Umbilical cord (tissue), 2 donors: Measurements from ENCODE around the gene SOHLH1. TPM values are rescaled to one million over a fixed set of nuclear protein-coding genes. Genes with fewer than 3 reads are reported as not detected.

Source experiments
- DNase-seq: peaks from one replicate; pipeline ENCODE4 v3.0.0-alpha.2; 2015; ENCODE audit warnings: low spot score
- total RNA-seq: library from RNA; depleted of rRNA; stranded (reverse); fragments of >200 nt; gene quantifications from one replicate; pipeline ENCODE4 v1.2.3, GENCODE V29; 2014; ENCODE audit warnings: low replicate concordance; ENCODE audit not compliant: insufficient read depth

SOHLH1 gene, protein sequence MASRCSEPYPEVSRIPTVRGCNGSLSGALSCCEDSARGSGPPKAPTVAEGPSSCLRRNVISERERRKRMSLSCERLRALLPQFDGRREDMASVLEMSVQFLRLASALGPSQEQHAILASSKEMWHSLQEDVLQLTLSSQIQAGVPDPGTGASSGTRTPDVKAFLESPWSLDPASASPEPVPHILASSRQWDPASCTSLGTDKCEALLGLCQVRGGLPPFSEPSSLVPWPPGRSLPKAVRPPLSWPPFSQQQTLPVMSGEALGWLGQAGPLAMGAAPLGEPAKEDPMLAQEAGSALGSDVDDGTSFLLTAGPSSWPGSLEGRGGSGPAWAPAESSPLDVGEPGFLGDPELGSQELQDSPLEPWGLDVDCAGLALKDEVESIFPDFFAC
- not detected for total RNA-seq

- no peak for DNase-seq
Observed at GRCh38 chr9:135699440-135699839, at the start of gene SOHLH1. Gene SOHLH1, minus strand, starts transcription at chr9:135699481. Its CDS starts 14 bp downstream, at chr9:135699467.

DNA sequence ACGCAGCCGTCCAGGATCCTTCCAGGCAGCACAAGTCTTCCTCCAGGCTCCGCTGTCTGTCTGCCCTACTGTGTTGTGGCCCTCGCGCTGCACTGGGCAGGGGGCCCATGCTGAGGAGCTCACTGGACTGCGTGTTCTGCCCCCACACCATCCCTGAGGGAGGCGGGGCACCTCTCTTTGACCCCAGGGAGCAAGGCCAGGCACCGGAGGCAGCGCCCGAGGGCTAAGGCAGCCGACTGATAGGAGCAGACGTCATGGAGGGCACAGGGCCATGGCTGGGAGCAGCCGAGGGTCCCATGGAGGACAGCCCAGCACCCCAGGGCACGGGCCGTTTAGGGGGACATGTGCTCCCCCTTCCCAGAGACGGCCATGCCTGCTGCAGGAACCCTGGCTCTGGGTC lies 49.4 kb upstream of the SOHLH1 start:
- no peak for DNase-seq

- DNase-seq = no peak
Observed at GRCh38 chr9:135747311-135747710, 48.0 kb upstream of the SOHLH1 start.

DNA sequence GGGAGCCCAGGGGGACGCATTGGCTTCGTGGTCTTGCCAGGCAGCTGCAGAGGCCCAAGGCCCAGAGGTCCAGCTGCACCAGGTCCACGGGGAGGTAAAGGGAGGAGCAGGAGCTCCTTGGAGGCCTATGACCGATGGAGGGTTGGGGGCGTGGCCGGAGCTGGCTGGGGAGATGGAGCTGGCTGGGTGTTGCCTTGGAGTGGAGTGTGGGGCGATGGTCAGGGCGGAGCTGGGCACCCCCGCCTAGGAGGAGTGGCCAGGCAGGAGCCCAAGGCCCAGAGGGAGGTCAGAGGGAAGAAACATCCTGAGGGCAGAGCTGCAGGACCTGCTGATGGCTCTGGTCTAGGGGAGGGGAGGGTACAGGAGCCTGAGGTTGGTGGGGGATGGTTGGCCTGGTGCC lies 47.3 kb upstream of the SOHLH1 start:
- no peak for DNase-seq

DNA sequence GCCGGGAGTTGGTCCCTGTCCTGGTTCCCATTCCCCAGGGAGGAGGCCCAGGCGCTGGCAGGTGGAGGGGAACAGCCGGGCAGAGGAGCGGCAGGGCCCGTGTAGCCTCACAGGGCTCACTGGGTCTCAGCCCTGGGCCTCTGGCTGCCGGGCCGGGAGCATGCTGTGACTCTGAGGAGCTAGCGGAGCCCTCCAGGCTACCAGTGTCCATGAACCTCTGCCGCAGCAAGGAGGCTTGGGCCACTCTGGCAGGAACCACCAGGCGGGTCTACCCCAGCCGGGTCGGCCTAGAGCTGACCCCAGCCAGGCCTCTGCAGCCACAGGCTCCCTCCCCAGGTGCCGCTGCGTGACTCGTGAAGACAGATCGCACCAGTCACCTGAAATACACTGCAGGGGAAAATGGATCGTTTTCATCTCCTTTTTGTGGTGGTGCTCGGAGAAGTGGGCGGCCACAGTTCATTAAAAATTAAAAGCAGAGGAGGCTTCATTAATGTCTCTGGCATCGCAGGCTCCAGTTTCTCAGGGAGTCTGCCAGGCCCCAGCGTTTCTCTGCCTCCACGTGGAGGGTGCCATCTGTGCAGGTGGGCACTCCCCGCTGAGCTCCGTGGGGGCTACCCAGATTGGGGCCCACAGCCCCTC lies 46.5 kb upstream of the SOHLH1 start:
- no peak for DNase-seq

DNA sequence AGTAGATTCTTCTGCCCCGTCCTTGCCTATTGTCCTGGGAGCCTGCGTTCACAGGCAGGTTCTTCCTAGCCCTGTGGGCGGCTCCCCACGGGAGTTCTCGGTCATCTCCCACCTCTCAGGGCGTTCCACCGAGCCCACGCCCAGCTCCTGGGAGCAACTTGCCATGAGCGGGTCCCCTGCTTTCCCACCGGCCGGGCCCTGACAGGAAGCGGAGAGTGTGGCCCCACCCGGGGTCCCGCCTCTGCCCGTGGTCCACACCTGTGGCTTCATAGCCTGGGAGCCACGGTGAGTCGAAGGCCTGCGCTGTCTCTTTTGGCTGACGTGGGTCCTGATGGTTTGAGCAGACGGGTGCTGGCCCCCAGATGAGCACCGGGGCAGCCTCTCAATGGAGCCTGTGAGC lies 45.9 kb upstream of the SOHLH1 start:
- no peak for DNase-seq

- no peak for DNase-seq
Observed at GRCh38 chr9:135744333-135745070, 45.2 kb upstream of the SOHLH1 start.

DNA sequence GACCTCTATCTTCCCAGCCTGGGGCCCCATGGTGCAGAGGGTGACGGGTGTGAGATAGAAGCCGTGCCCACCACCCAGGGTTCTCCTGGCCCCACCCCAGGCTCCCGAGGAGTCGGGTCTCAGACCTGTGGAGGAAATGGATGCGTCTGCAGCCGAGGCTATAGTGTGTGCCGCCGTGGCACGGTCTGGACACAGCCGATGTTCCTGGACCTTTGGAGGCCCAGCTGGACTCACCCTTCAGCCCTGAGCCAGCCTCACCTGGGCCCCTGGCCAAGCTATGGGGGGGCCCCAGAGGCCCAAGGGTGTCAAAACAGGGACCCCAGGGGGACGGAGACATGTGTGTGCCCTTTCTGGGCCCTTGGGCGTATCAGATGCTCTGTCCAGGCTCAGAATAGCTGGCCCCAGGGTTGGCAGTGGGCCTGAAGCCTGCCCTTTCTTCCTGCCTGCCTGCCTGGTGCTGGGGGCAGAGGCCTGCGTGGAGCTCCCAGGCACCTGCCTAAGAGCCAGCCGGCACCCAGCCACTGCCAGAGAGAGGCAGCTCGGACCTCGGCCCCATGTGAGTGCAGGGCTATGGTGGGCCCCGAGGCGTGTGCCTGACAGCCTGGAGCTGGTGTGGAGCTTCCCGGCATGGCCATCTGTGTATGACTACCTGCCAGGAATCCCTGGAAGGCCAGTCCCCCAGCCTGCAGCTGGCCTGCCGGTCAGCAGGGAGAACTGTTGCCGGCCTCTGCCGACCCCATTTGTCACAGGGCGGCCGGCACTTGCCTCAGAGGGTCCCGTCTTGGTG lies 44.5 kb upstream of the SOHLH1 start:
- no peak for DNase-seq

GRCh38 chr9:135743021-135743420 lies 43.7 kb upstream of the SOHLH1 start:
- no peak for DNase-seq

GRCh38 chr9:135741276-135742219 lies 42.3 kb upstream of the SOHLH1 start:
- DNase-seq = no peak

DNA sequence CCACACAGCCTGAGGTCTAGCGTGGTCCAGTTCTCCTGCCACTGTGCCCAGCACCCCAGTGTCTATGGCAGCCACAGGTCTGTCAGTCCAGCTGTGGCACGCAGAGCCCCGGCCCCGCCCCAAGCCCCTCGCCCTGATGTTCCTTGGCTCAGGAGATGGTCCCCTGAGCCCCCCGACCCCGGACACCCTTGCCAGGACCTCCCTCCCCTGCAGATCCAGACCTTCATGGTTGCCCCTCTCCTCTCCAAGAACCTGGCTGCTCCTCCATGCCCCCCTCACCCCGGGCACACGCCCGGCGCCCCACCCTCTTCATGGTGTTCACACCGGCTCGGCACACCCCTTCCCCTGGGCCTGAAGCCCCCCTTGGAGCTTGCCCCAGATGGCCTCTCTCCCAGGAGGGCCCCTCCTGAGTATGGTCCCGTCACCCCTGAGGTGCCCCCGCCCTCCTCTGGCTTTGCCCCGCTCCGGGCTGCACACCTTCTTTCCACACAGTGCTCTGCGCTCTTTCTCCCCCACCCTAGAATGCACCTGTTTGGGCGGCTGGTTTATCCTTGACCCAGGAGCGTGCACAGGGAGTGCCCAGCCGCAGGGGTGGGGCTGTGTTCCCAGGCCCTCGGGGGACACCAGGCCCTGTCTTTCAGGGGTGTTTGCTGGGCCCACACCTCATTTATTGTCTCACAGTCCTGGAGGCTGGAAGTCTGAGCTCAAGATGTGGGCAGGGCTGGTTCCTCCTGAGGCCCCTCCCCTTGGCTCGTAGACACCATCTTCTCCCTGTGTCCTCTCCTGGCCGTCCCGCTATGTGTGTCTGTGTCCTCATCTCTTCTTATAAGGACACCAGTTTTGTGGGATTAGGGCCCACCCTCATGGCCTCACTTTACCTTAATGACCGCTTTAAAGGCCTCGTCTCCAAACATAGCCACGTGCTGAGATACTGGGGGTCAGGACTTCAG lies 40.3 kb upstream of the SOHLH1 start:
- DNase-seq = no peak

DNA sequence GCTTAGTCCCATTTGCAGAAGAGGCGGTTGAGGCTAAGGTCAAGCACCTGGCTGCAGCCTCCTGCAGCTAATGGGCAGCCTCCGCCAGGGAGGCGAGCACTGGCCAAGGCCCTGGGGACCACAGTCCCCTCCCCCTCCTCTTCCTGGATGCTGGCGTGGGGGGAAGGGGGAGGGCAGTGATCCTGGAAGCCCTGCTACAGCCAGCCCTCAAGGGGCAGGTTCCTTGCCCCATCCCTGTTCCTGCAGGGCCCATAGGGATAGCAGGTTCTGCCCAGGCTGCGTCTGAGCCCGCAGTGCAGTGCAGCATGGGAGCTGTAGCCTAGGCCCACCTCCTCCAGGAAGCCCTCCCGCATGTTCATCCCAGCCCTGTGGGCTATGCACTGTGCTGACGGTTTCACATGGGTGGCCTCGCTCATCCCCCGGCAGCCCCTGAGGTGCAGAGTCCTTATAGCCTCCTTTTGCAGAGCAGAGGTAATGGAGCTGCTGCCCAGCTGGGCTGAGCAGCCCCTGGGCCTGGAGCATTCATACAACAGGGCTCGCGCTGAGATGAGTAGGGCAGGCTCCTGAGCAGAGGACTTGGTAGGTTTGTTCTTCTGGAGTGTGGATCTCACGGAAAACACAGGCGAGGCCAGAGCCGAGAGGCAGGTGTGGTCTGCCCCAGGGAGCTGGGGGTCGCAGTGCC lies 38.7 kb upstream of the SOHLH1 start:
- DNase-seq = no peak

DNA sequence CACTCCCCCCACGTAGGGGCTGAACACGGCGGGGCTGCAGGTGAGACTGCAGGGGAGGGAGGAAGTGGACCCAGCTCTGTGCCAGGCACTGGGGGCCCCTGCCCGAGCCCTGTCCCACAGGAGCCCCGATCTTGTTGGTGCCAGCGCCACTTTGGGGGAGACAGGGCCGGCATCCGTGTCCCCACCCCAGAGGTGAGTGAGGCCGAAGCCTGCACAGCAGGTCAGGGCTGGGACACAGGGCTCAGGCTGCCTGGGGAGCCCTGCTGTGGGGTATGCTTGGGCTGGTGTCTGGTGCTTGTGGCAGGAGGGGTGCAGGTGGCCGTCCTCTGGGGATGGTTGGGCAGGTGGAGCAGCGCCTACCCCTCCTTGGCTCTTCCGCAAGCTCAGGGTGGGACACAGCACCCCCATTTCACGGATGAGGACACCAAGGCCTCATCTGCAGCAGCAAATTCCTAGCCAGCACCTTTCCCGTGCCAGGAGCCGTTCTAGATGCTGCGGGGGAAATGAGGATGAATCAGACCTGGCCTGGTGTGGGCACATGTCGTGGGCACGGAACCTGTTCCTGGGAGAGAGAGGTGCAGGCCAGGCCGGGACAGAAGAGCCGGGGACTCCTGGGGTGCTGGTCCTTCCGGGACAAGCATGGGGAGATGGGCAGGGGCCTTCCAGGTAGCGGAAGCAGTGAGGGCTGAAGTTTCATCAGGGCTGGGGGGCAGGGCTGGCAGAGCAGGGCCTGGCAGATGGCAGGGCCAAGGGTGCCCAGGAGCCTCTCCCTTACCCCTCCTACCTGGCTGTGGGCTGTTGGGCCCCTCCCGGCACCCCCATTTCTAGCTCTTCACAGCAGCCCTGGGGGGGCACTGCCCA lies 37.9 kb upstream of the SOHLH1 start:
- DNase-seq = no peak

- no peak for DNase-seq
Observed at GRCh38 chr9:135736272-135736978, 37.1 kb upstream of the SOHLH1 start.

- DNase-seq = no peak
Observed at GRCh38 chr9:135734616-135735144, 35.4 kb upstream of the SOHLH1 start.

DNA sequence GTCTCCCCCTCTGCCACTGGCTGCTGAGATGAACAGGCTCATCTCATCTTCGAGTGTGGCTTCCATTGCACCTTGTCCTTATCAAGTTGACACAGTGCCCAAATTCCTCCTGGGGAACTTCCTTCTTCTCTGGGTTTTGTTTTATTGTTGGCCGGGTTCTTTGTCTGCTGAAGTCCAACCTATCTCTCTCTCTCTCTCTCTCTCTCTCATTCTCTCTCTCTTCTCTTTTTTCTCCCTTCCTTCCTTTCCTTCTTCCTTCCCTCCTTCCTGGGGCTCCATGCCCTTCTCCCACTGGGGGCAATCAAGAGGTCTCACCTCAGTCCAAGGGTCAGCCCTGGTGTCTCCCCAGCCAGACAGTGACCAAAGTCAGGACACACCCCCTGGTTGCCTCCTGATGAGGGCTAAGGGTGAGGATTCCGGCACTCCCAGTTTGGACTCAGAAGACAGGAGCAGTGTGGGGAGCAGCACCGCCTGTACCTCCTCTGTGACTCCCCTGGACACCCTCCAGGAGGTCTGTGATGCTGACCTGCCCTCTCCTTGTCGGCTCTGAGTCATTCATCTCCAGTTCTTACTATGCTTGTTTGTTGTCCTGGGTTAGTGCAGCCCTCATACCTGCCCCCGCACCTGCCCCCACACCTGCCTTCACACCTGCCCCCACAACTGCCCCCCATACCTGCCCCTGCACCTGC lies 33.4 kb upstream of the SOHLH1 start:
- no peak for DNase-seq
